ENCODE measurements around the gene UST. TPM values are rescaled to one million over a fixed set of nuclear protein-coding genes. Genes with fewer than 3 reads are reported as not detected.

Gene UST
- total RNA-seq, 1 donor from 2014 or later = 2.1 TPM

DNA sequence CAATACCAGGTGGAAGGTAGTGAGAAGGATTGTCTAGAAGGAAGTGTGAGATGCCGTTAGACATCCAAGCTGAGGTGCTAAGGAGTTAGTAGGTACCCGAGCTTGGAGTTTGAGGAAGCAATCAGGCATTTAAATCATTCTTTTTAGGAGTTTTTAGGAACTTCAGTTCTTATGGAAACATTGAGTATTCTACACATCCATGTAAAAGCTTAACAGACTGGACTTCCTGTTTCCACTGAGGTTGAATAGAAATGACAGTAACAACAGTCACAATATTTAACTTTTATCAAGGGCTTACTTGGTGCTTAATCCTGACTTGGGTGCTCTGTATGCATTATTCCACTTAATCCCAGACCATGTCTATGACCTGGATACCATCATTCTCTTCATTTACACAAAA is 136.4 kb downstream of the UST start:
- DNase-seq (ENCODE audit: low spot score) = no peak
- intact Hi-C loops (cut with DNase I) = no loop called here

GRCh38 chr6:148884461-148884860 is 137.6 kb downstream of the UST start:
- intact Hi-C loops (cut with DNase I) = no loop called here
- no peak for DNase-seq (ENCODE audit: low spot score)

DNA sequence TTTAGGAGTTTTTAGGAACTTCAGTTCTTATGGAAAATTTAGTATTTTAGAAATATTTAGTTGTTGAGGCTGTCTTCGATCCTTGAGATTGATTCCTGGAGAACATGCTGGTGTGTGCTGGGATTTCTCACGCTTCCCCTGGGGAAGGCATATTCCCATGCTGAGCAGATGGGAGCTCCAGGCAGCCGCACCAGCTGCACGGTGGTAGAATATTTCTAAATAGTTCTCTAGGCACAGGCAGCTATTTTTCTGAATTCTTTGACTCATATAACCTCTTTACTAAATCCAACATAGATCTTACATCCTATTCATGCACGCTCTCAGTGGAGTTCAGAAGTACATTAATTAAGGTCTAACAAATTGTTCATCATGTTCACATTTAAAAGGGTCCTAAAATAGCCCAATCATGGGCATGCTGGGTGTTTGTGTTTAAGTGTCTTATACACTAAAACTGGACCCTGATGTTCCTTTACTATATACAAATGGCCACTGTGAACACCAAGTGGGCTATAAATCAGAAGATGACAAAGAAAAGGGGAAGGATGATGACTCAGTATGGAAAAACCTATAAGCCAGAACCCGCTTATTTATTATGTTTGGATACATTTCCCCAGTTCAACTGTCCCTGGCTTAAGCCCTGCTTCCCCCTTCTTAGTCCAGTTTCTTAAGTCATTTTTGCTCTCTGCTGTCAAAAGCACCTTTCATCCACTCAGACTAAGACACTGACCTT is 138.5 kb downstream of the UST start:
- intact Hi-C loops (cut with DNase I) = no loop called here

GRCh38 chr6:148885925-148886845 is 139.4 kb downstream of the UST start:
- intact Hi-C loops (cut with DNase I) = no loop called here
- no peak for DNase-seq (ENCODE audit: low spot score)

More for the DNA sequence above, 138.5 kb downstream of the UST start:
- DNase-seq (ENCODE audit: low spot score) = no peak

GRCh38 chr6:148887181-148887580 is 140.4 kb downstream of the UST start:
- intact Hi-C loops (cut with DNase I) = no loop called here
- DNase-seq (ENCODE audit: low spot score) = no peak

DNA sequence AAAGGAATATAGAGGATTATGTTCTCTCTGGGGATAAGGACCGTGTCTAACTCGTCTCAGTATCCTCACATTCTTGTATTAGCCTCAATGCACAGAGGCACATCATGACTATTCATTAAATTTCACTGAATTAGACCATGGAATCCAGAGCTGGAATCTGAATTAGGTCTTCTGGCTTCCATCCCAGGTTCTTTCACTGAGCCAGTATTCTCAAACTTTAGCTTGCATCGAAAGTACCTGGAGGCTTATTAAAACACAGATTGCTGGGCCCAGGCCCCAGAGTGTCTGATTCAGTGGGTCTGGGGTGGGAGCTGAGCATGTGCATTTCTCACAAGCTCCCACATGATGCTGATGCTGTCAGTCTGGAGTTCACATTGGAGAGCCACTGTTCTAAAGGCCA is 142.0 kb downstream of the UST start:
- intact Hi-C loops (cut with DNase I) = no loop called here

DNA sequence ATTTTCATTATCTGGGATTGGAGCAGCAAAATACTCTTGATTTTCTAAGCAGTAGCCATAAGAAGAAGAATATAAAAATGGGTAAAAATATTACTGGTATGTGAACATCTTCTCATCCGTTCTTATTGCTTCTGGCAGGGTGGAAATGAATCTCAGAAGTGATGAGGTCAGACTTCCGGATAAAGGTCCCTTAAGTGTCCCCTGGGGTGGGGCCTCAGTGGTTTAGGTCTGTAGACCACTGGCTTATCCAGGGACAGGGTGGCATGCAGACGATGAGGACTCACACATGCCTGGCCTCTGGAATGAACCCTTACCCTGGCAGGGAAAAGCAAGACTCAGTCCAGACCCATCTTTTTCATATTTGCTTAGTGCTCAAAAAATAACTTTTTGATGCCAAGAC is 143.3 kb downstream of the UST start:
- intact Hi-C loops (cut with DNase I) = no loop called here
- DNase-seq (ENCODE audit: low spot score) = no peak

More for the DNA sequence above, 142.0 kb downstream of the UST start:
- DNase-seq (ENCODE audit: low spot score) = no peak

GRCh38 chr6:148890652-148891404 is 144.0 kb downstream of the UST start:
- no peak for DNase-seq (ENCODE audit: low spot score)
- intact Hi-C loops (cut with DNase I) = no loop called here

GRCh38 chr6:148891405-148891783 is 144.6 kb downstream of the UST start:
- intact Hi-C loops (cut with DNase I) = no loop called here

DNA sequence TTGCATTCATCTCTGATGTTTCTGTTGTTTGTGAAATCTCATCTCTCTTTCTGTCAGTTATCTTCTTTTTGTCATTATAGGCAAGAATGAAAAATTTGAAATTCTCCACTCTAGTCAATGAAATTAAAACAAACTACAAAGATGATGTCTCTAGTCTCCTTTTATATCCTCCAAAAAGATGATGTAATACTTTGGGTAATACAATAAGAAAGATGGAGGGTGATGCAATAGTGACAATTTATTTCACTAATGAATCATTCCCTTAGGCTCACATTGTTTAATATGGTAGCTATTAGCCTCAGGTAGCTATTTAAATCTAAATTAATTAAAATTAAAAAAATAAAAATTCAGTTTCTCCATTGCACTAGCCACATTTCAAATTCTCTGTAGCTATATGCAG is 145.4 kb downstream of the UST start:
- intact Hi-C loops (cut with DNase I) = no loop called here
- no peak for DNase-seq (ENCODE audit: low spot score)

More at GRCh38 chr6:148891405-148891783, 144.6 kb downstream of the UST start:
- DNase-seq (ENCODE audit: low spot score) = no peak

GRCh38 chr6:148893073-148893472 is 146.2 kb downstream of the UST start:
- no peak for DNase-seq (ENCODE audit: low spot score)
- intact Hi-C loops (cut with DNase I) = no loop called here

- intact Hi-C loops (cut with DNase I) = no loop called here
- DNase-seq (ENCODE audit: low spot score) = no peak
Measured at GRCh38 chr6:148893481-148893880, 146.7 kb downstream of the UST start.

DNA sequence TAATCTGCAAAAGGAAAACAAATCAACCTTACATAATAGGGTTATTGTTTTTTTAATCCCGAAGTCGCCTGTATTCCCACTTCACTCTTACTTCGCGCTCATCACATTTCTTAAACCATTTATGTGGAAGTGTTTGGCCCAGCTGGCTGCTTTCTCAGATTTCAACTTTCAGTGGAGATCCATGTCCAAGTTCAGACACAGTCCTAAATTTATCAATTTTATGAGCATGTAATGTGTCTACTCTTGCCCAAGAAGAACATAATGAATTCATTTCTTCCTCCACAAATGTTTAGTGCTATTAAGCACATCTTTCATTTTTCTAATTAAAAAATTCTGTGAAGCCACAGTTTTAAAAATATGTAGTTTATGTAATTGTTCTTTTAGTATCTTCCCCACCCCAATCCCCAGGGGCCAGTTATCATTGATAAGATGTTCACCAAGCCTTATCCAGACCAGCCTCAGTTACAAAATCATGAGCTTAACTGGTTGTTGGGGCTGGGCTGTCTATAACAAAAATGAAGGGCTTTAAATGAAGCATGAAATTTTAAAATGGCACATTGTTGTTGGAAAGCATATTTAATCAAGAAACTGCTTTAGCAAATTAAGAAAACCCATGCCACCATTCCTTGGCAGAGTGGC is 151.7 kb downstream of the UST start:
- DNase-seq (ENCODE audit: low spot score) = no peak
- intact Hi-C loops (cut with DNase I) = no loop called here

GRCh38 chr6:148904896-148905870 is 158.4 kb downstream of the UST start:
- DNase-seq (ENCODE audit: low spot score) = no peak
- intact Hi-C loops (cut with DNase I) = no loop called here

DNA sequence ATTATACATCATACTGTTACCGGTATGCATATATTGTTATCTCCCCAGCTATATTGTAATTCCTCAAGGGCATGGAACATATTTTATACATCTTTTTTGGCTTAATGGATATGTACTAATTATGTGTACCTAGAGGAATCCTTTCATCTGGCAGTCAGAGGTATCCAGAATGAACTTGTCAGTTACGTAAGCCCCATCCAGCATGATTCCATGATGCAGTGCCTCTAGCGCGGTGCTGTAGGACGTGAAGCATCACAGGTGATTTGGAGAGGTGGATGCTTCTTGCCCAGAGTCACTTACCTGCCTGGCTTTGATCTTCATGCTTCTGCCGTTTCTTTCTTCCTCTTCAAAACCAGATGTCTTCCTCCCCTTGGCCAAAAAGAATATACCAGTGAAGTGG is 159.1 kb downstream of the UST start:
- DNase-seq (ENCODE audit: low spot score) = no peak
- intact Hi-C loops (cut with DNase I) = no loop called here

DNA sequence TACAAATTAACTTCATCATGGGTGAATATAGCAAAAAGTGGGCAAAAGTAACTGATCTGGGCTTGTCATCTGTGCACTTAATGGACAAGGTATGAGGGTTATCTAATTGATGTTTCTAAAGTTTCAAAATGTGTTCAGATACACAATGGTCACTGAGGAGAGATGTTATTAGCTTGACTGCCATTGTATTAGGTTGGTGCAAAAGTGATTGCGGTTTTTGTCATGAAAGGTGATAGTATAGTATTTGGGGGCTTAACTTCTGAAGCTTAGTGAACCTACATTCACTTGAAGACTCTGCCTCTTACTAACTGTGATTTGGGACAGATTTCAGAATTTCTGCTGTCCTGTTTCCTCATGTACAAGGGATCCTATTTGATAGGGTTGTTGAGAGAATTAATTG is 159.6 kb downstream of the UST start:
- intact Hi-C loops (cut with DNase I) = no loop called here

DNA sequence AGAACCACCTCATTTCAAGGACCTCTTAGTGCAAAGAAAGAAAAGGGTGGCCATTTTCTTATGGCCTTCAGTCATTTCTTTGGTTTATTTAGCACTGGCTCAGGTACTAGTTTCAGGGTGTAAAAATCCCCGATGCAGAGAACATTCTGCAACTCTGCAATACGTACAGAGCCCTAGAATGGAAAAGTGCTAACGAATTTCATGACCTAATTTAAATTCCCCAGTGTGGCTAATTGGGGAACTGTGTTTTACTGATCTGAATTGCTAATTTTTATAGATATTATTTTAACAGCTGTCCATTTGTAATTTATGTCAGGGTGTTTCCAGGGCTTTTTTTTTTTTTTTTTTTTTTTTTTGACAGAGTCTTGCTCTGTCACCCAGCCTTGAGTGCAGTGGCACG is 160.7 kb downstream of the UST start:
- intact Hi-C loops (cut with DNase I) = no loop called here

More for the DNA sequence above, 159.6 kb downstream of the UST start:
- no peak for DNase-seq (ENCODE audit: low spot score)

DNA sequence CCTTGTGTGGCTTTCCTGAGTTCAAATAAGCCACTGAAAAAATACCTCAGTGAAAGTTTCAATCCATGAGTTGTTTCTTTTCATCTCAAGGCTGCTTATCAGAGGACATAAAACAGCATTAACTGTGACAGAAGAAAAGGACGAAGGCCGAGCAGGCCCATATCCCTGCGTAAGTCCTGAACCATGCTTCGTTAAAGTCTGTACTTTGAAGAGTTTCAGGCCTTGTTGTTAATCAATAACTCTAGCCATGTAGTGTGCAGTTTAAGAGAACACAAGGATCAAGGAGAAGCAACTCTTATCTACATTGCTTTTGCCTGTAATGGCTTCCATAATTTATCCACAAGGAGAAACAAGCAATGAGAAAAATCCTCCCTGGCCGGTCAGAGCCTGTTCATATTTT is 165.4 kb downstream of the UST start:
- intact Hi-C loops (cut with DNase I) = no loop called here
- no peak for DNase-seq (ENCODE audit: low spot score)

More for the DNA sequence above, 160.7 kb downstream of the UST start:
- DNase-seq (ENCODE audit: low spot score) = no peak

Measured in cardiac septum (tissue), 1 donor.